Cardiac fibroblast (primary cell): ENCODE data around the gene SPDYE4.
A peak's percentile ranks its signal among the peaks of the same experiment; 100 is the strongest.

Experiments
- DNase-seq, 2 donors: peaks; one replicate each; pipeline versions ENCODE4 v3.0.0 to v3.0.0-alpha.2; 2010; ENCODE audit warnings: low read depth in 2 of 2
- H3K4me3 ChIP-seq, 2 donors: replicated peaks in 1 of 2; 1 replicate in 1 of 2; 2 replicates in 1 of 2; pipeline ENCODE4 v1.5.1; 2011; ENCODE audit warnings: low read depth in 2 of 2, low read length in 2 of 2, mild to moderate bottlenecking in 2 of 2, moderate library complexity in 1 of 2
- CTCF ChIP-seq: IDR thresholded peaks from one replicate; pipeline ENCODE4 v1.5.1; 2011; ENCODE audit warnings: low read depth, mild to moderate bottlenecking, low read length, inconsistent platforms

The SPDYE4 gene

GRCh38 chr17:8735336-8735939, 22.9 kb downstream of the SPDYE4 start:
- no peak for DNase-seq
- no peak for TF ChIP-seq CTCF
- H3K4me3 ChIP-seq: no peak overlapping the region

DNA sequence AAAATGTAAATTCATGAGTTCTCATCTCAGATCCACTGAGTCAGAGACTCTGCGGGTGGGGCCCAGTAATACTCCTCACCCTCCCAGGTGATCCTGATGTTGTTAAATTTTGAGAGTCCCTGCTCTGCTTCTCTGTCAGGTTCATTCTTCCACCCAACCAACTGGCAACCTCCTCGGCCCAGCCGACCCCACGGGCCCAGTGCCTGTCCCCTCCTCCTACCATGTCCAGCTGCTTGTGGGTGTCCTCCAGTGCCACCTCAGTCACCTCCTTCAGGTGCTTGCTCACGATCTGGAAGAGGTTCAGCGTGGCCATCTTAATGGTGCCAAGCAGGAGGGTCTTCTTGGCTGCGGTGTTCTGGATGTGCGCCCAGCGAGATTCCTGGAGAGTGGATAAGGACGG, 23.5 kb downstream of the SPDYE4 start:
- H3K4me3 ChIP-seq: no peak overlapping the region
- no peak for DNase-seq
- no peak for TF ChIP-seq CTCF

GRCh38 chr17:8732406-8733085, 25.8 kb downstream of the SPDYE4 start:
- TF ChIP-seq CTCF: no peak
- DNase-seq: peak in 1 of 2 donors; percentile 29
- no peak overlapping the region for H3K4me3 ChIP-seq

DNA sequence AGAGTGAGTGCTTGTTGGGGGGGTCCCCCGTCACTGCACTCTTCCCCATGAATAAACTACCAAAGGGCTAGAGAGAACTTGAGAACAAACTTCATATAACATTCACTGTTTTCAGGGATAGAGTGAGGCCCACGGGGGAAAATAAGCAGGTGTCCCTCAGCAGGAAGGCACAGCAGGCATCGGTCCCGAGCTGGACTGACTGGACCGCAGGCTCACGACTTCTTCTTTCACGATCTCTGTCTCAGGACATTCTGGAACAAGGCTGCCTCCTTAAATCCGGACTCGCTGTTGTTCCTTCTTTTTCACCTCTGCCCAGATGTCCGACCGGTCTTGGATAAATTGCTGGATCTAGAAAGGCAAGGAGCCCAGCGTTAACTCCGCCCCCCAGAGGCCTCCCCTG, 28.5 kb downstream of the SPDYE4 start:
- DNase-seq: no peak
- H3K4me3 ChIP-seq: no peak overlapping the region
- TF ChIP-seq CTCF: no peak

- no peak for DNase-seq
- H3K4me3 ChIP-seq: no peak overlapping the region
- no peak for TF ChIP-seq CTCF
Measured at GRCh38 chr17:8729421-8729820, 28.9 kb downstream of the SPDYE4 start.

DNA sequence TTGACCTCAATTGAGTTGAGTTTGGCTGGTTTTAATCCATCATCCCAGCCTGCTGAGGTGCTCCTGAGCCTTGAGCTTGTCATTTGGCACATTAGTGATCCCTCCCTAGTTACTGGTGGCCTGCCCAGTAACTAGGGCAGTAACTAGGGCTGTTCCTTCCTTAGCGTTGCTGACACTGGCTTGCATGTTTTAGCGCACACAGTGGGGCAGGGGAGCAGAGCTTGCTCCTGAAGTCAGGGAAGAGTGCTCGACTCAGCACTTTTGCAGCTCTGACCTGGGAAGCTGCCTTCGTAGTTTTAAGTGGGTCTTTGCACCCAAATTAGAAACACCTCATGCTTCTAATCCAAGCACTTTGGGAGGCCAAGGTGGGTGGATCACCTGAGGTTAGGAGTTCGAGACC, 29.4 kb downstream of the SPDYE4 start:
- H3K4me3 ChIP-seq: no peak overlapping the region
- TF ChIP-seq CTCF: no peak
- no peak for DNase-seq
